ENCODE data around the gene SCN9A.

The SCN9A gene

GRCh38 chr2:166297951-166298350 is 77.8 kb downstream of the SCN9A start:
- no peaks in the 10 kb centered on the region for H3K36me3 ChIP-seq (ENCODE audit: control insufficient read depth in 2 of 2, insufficient read depth in 1 of 2, low read length in 2 of 2)
- POLR2A ChIA-PET, result no interaction called here
- no peak overlapping the region for H3K27ac ChIP-seq (ENCODE audit: extremely low read depth, low read depth, low read length)
- no peaks in the 10 kb centered on the region for H3K9me3 ChIP-seq (ENCODE audit: control insufficient read depth, insufficient read depth, low read depth, low read length)
- no peaks in the 10 kb centered on the region for H3K4me1 ChIP-seq (ENCODE audit: control insufficient read depth, insufficient read depth, low read length)
- TF ChIP-seq ZFHX2 (tag by site-specific recombination; conservative IDR thresholded peaks at IDR 0.05) (no peak), ZBTB7A (tag by site-specific recombination; IDR thresholded peaks at IDR 0.05; ENCODE audit: low read depth) (no peak), ZNF791 (tag by site-specific recombination; IDR thresholded peaks at IDR 0.05) (no peak), ZNF174 (tag by site-specific recombination; IDR thresholded peaks at IDR 0.05) (no peak), ZNF398 (tag by site-specific recombination; IDR thresholded peaks at IDR 0.05) (no peak), EGR2 (tag by site-specific recombination; IDR thresholded peaks at IDR 0.05; ENCODE audit: low read depth) (no peak), ZSCAN30 (tag by site-specific recombination; IDR thresholded peaks at IDR 0.05) (no peak), ZNF664 (tag by site-specific recombination; IDR thresholded peaks at IDR 0.05) (no peak), ZNF112 (tag by site-specific recombination; IDR thresholded peaks at IDR 0.05) (no peak), ZNF132 (tag by site-specific recombination; IDR thresholded peaks at IDR 0.05; ENCODE audit: borderline replicate concordance) (no peak), ZNF580 (tag by site-specific recombination; IDR thresholded peaks at IDR 0.05) (no peak), ZNF155 (tag by site-specific recombination; IDR thresholded peaks at IDR 0.05) (no peak), ZNF510 (tag by site-specific recombination; IDR thresholded peaks at IDR 0.05; ENCODE audit: insufficient replicate concordance) (no peak), ZNF561 (tag by site-specific recombination; IDR thresholded peaks at IDR 0.05; ENCODE audit: borderline replicate concordance) (no peak), OVOL3 (tag by site-specific recombination; IDR thresholded peaks at IDR 0.05) (no peak), TSHZ1 (tag by site-specific recombination; IDR thresholded peaks at IDR 0.05; ENCODE audit: borderline replicate concordance) (no peak)
- TF ChIP-seq, protein P1, sequence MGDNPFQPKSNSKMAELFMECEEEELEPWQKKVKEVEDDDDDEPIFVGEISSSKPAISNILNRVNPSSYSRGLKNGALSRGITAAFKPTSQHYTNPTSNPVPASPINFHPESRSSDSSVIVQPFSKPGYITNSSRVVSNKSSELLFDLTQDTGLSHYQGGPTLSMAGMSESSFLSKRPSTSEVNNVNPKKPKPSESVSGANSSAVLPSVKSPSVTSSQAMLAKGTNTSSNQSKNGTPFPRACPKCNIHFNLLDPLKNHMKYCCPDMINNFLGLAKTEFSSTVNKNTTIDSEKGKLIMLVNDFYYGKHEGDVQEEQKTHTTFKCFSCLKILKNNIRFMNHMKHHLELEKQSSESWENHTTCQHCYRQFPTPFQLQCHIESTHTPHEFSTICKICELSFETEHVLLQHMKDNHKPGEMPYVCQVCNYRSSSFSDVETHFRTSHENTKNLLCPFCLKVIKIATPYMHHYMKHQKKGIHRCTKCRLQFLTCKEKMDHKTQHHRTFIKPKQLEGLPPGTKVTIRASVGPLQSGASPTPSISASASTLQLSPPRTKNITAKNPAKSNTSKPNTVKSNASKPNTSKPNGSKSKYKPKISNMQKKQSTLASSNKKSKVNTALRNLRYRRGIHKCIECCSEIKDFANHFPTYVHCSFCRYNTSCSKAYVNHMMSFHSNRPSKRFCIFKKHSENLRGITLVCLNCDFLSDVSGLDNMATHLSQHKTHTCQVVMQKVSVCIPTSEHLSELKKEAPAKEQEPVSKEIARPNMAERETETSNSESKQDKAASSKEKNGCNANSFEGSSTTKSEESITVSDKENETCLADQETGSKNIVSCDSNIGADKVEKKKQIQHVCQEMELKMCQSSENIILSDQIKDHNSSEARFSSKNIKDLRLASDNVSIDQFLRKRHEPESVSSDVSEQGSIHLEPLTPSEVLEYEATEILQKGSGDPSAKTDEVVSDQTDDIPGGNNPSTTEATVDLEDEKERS (tag by site-specific recombination; IDR thresholded peaks at IDR 0.05), result no peak
- TF ChIP-seq, protein P2, sequence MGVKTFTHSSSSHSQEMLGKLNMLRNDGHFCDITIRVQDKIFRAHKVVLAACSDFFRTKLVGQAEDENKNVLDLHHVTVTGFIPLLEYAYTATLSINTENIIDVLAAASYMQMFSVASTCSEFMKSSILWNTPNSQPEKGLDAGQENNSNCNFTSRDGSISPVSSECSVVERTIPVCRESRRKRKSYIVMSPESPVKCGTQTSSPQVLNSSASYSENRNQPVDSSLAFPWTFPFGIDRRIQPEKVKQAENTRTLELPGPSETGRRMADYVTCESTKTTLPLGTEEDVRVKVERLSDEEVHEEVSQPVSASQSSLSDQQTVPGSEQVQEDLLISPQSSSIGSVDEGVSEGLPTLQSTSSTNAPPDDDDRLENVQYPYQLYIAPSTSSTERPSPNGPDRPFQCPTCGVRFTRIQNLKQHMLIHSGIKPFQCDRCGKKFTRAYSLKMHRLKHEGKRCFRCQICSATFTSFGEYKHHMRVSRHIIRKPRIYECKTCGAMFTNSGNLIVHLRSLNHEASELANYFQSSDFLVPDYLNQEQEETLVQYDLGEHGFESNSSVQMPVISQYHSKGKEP (tag by site-specific recombination; IDR thresholded peaks at IDR 0.05), result no peak
- CTCF ChIA-PET, result no interaction called here
- H3K4me3 ChIP-seq (ENCODE audit: low read depth, low read length), result no peak overlapping the region
